ENCODE results near the gene KIF3A. TPM values are rescaled to one million over a fixed set of nuclear protein-coding genes. Genes with fewer than 3 reads are reported as not detected.

The KIF3A gene
- total RNA-seq, 1 experiment from 2014 or later, result 4.8 TPM

Other genes starting within 250 kb of the KIF3A start
- 14.3 and 30.2 TPM in 2 replicates for gene IRF1, start 246.8 kb downstream of the KIF3A start, total RNA-seq (2014; rRNA removed; shearing (Covaris generic))
- gene IL5, start 194.0 kb downstream of the KIF3A start, total RNA-seq (2014; rRNA removed; shearing (Covaris generic)), result not detected in 2 replicates
- 23.2 and 24.8 TPM in 2 replicates for gene RAD50, start 180.6 kb downstream of the KIF3A start, total RNA-seq (2014; rRNA removed; shearing (Covaris generic))
- gene IL13, start 79.4 kb downstream of the KIF3A start, total RNA-seq (2014; rRNA removed; shearing (Covaris generic)), result not detected in 2 replicates
- not detected in 2 replicates for gene IL4, start 63.6 kb downstream of the KIF3A start, total RNA-seq (2014; rRNA removed; shearing (Covaris generic))
- gene CCNI2, start 9.9 kb upstream of the KIF3A start, total RNA-seq (2014; rRNA removed; shearing (Covaris generic)), result not detected in 2 replicates
- gene SEPTIN8, start 39.7 kb upstream of the KIF3A start, total RNA-seq (2014; rRNA removed; shearing (Covaris generic)), result 30.3 and 33.7 TPM in 2 replicates
- 0.08 TPM in 1 of 2 replicates, not detected in the other for gene SOWAHA, start 75.8 kb upstream of the KIF3A start, total RNA-seq (2014; rRNA removed; shearing (Covaris generic))
- gene SHROOM1, start 93.1 kb upstream of the KIF3A start, total RNA-seq (2014; rRNA removed; shearing (Covaris generic)), result 0.91 and 9.0 TPM in 2 replicates
- 0.04 and 0.19 TPM in 2 replicates for gene GDF9, start 128.9 kb upstream of the KIF3A start, total RNA-seq (2014; rRNA removed; shearing (Covaris generic))
- 534 and 752 TPM in 2 replicates for gene UQCRQ, start 129.1 kb upstream of the KIF3A start, total RNA-seq (2014; rRNA removed; shearing (Covaris generic))
- 0.08 and 0.25 TPM in 2 replicates for gene LEAP2, start 136.1 kb upstream of the KIF3A start, total RNA-seq (2014; rRNA removed; shearing (Covaris generic))
- gene AFF4, start 226.1 kb upstream of the KIF3A start, total RNA-seq (2014; rRNA removed; shearing (Covaris generic)), result 19.3 and 31.7 TPM in 2 replicates